Testis (tissue), 3 donors: ENCODE results near the gene CACNA2D1. TPM values are rescaled to one million over a fixed set of nuclear protein-coding genes. Genes with fewer than 3 reads are reported as not detected.
A peak's percentile ranks its signal among the peaks of the same experiment; 100 is the strongest.

Source experiments
- DNase-seq: peaks from one replicate; pipeline ENCODE4 v3.0.0-alpha.2; 2019
- H3K27ac ChIP-seq, 2 donors: fragments of 200-600 bp; sonication (generic); one replicate each; pipeline ENCODE4 v1.5.1; 2019
- H3K27me3 ChIP-seq: fragments of 200-600 bp; sonication (generic); one replicate; pipeline ENCODE4 v1.5.1; 2019
- H3K36me3 ChIP-seq: fragments of 200-600 bp; sonication (generic); one replicate; pipeline ENCODE4 v1.5.1; 2017; ENCODE audit warnings: low read depth; ENCODE audit errors: missing control alignments
- H3K4me1 ChIP-seq: fragments of 200-600 bp; sonication (generic); one replicate; pipeline ENCODE4 v1.5.1; 2019
- H3K4me3 ChIP-seq, 2 donors: fragments of 200-600 bp; sonication (generic); one replicate each; pipeline ENCODE4 v1.5.1; 2017 to 2019
- H3K9me3 ChIP-seq: fragments of 200-600 bp; sonication (generic); one replicate; pipeline ENCODE4 v1.5.1; 2017
- POLR2A ChIP-seq: fragments of 450-650 bp; IDR thresholded peaks from one replicate; pipeline ENCODE4 v1.6.1; 2017; ENCODE audit warnings: antibody characterized with exemption, mild to moderate bottlenecking, moderate library complexity
- WGBS, 2 donors: methylation state at CpG; one replicate each; pipeline ENCODE4 v1.1.5; 2018; 5-methylcytosine and 5-hydroxymethylcytosine counted together
- intact Hi-C: fragments of 100-400 bp; cut with DNase I; formaldehyde crosslinking; loops from one replicate; pipeline ENCODE4 v1.15.1; 2023; ENCODE audit warnings: low total_unique reads
- polyA plus RNA-seq: library from polyadenylated mRNA; stranded (reverse); fragments of 350-450 nt; fragmentation: Illumina TruSeq; extraction: RNeasy Lipid Tissue Mini Kit (QIAGEN cat#74804); gene quantifications from one replicate; pipeline ENCODE4 v1.2.3, GENCODE V29; 2014; ENCODE audit warnings: low read depth, low replicate concordance; ENCODE audit not compliant: insufficient read depth
- total RNA-seq, 2 donors: library from RNA; depleted of rRNA; stranded (reverse); fragments of >200 nt; gene quantifications; one replicate each; pipeline ENCODE4 v1.2.3, GENCODE V29; 2016
- TF ChIP-seq, protein P1 (sequence below), 3 experiments: fragments of 450-650 bp in 2 of 3; fragments of 200-600 bp in 1 of 3; sonication (generic) in 1 of 3; IDR thresholded peaks; one replicate each; pipeline ENCODE4 v1.5.1; 2016 to 2019; ENCODE audit warnings: antibody characterized with exemption in 3 of 3, mild to moderate bottlenecking in 2 of 3, moderate library complexity in 1 of 3

Gene CACNA2D1
- total and polyA plus RNA-seq, 3 donors from 2014 or later = 5.4 to 29.1 (median 28.0) TPM

DNA sequence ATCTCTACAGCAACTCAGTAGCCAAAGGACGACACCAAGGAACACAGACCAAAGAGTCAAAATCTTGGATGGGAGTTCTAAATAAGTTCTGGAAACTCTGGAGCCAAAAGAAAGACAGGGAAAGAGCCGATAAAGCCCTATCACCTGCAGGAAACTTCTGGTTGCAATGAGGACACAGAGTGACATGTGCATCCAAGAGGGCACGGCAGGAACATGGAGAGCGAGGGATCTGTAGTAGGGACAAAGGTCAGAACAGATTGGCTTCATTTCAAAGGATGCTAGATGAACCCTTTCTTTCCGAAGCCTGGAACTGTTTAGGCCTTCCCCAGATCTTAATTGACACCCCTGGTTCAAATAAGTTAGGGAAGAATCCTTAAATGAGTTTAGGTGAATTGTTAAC, 39.5 kb downstream of the CACNA2D1 start:
- TF ChIP-seq, protein P1, sequence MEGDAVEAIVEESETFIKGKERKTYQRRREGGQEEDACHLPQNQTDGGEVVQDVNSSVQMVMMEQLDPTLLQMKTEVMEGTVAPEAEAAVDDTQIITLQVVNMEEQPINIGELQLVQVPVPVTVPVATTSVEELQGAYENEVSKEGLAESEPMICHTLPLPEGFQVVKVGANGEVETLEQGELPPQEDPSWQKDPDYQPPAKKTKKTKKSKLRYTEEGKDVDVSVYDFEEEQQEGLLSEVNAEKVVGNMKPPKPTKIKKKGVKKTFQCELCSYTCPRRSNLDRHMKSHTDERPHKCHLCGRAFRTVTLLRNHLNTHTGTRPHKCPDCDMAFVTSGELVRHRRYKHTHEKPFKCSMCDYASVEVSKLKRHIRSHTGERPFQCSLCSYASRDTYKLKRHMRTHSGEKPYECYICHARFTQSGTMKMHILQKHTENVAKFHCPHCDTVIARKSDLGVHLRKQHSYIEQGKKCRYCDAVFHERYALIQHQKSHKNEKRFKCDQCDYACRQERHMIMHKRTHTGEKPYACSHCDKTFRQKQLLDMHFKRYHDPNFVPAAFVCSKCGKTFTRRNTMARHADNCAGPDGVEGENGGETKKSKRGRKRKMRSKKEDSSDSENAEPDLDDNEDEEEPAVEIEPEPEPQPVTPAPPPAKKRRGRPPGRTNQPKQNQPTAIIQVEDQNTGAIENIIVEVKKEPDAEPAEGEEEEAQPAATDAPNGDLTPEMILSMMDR (IDR thresholded peaks at IDR 0.05) = no peak
- no peak for TF ChIP-seq POLR2A
- no peak for DNase-seq
- Histone ChIP-seq H3K27me3 (no peaks in the 10 kb centered on the region), H3K36me3 (no peaks in the 10 kb centered on the region), H3K4me3 (no peak overlapping the region), H3K4me1 (no peaks in the 10 kb centered on the region), H3K27ac (no peak overlapping the region), H3K9me3 (no peaks in the 10 kb centered on the region)
- intact Hi-C loops = no loop called here
- 68 to 72% methylated on average over 5 of the region's 5 CpGs for WGBS, 2 donors

DNA sequence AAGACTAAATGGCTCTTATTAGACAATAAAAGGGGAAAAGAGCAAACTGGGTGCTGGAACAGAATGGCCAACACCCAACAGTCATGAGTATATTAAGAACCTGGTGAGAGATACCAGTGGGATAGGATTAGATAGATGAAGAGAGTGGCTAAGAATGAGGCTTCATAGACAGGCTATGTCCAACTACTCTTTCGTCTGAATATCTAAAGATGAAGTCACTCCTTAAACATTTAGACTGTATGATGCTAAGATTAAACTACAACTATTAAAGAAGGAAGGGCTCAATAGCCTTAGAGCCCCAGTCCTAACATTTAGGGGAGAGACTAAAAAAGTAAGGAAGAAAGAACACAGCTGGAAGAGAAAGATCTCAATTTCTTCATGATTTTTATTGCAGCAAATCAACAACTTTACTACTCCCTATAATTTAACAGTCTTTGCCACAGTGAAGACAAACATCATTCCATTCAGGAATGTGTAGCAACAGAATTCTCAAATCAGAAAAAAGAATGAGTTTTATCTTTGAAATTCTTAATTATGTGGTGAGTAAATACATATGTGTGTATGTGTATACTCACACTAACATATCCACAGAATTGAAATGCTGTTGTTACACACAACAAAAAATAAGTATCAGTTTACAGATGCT, 45.6 kb downstream of the CACNA2D1 start:
- 77 to 81% methylated on average over 1 of the region's 1 CpG for WGBS, 2 donors
- H3K27me3 ChIP-seq = no peaks in the 10 kb centered on the region

DNA sequence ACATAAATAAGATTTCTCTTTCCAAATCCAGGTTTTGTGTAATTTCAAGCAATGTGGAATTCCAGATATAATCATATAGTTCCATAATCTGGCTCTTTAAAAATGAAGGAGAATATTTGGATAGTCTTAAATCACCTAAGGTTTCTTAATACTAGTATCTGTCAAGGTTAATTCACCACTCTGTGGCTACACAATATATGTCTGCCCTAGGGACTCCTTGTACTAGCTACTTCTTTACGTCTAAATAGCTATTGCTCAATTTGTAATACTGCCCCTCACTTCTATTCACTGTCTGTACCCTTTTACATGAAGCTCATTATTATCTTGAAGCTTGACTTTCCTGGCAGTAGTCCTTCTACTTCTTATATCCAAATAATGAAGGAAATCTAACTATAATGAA, 47.2 kb downstream of the CACNA2D1 start:
- Histone ChIP-seq H3K9me3 (no peaks in the 10 kb centered on the region), H3K36me3 (no peaks in the 10 kb centered on the region), H3K27ac (no peak overlapping the region), H3K4me1 (no peaks in the 10 kb centered on the region), H3K27me3 (no peaks in the 10 kb centered on the region), H3K4me3 (no peak overlapping the region)
- TF ChIP-seq, protein P1 (IDR thresholded peaks at IDR 0.05) = no peak
- no peak for TF ChIP-seq POLR2A
- intact Hi-C loops = no loop called here
- WGBS, 2 donors = 65 to 82% methylated on average over 1 of the region's 1 CpG
- no peak for DNase-seq

More for the DNA sequence above, 45.6 kb downstream of the CACNA2D1 start:
- no peaks in the 10 kb centered on the region for H3K36me3 ChIP-seq
- H3K9me3 ChIP-seq = no peaks in the 10 kb centered on the region
- intact Hi-C loops = no loop called here
- TF ChIP-seq POLR2A = no peak
- TF ChIP-seq, protein P1 (IDR thresholded peaks at IDR 0.05) = no peak
- DNase-seq = no peak
- no peaks in the 10 kb centered on the region for H3K4me1 ChIP-seq
- H3K27ac ChIP-seq = no peak overlapping the region
- no peak overlapping the region for H3K4me3 ChIP-seq

DNA sequence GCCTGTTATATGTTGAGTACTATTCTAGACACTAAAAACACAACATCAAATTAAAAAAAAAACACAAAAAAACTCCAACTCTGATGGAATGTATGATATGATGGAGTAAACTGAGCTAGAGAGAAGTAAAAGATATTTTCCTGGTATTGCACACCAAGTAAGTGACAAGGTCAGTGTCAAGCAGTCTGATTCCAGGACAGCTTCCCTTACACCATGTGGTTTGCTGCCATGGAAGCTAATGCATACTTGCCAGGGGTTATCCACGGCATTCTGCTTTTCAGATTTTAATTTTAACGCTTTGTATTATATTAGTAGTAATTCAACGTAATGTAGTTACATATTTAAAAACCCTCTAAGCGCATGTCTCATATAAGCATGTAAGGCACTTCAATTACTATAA, 48.4 kb downstream of the CACNA2D1 start:
- DNase-seq = no peak
- no peak for TF ChIP-seq POLR2A
- TF ChIP-seq, protein P1 (IDR thresholded peaks at IDR 0.05) = no peak

DNA sequence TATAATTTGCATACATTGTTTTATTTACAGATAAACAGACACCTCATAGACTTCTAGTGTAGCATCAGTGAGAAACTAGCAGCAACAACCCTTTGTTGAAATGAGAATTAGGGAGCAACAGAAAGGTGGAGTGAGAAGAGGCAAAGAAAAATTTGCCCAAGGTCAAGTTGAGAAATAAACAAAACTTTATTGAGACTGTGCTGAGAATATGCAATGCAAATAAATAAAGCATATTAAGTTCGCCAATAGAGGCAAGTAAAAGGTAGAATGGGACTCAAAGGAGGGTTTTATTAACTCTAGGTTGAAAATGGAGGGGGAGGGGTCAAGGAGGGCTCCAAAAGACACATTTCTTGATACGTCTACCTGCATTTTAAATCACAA, 49.7 kb downstream of the CACNA2D1 start:
- 86 to 94% methylated on average over 2 of the region's 2 CpGs for WGBS, 2 donors
- intact Hi-C loops = no loop called here
- no peak for DNase-seq

More for the DNA sequence above, 48.4 kb downstream of the CACNA2D1 start:
- no peaks in the 10 kb centered on the region for H3K9me3 ChIP-seq
- no peak overlapping the region for H3K4me3 ChIP-seq
- H3K27me3 ChIP-seq = no peaks in the 10 kb centered on the region
- no peaks in the 10 kb centered on the region for H3K4me1 ChIP-seq
- H3K36me3 ChIP-seq = no peaks in the 10 kb centered on the region
- intact Hi-C loops = no loop called here
- H3K27ac ChIP-seq = no peak overlapping the region
- 96% methylated on average over 4 of the region's 4 CpGs for WGBS, 2 donors

More for the DNA sequence above, 49.7 kb downstream of the CACNA2D1 start:
- Histone ChIP-seq H3K9me3 (no peaks in the 10 kb centered on the region), H3K36me3 (no peaks in the 10 kb centered on the region), H3K4me1 (no peaks in the 10 kb centered on the region), H3K4me3 (peak overlapping the region in 1 of 2 donors; percentile 0), H3K27ac (no peak overlapping the region), H3K27me3 (no peaks in the 10 kb centered on the region)
- TF ChIP-seq POLR2A = no peak
- TF ChIP-seq, protein P1 (IDR thresholded peaks at IDR 0.05) = no peak
